Activated CD4-positive, alpha-beta T cell treated with anti-CD3 and anti-CD28 coated beads, Interleukin-2, amount 10 ng/mL, durations not matched to agents 7 days and 5 days (primary cell): ENCODE measurements around the gene CD38. TPM values are rescaled to one million over a fixed set of nuclear protein-coding genes. Genes with fewer than 3 reads are reported as not detected.
"Not testable (repeated sequence)": the region's sequence is repeated elsewhere in the genome, so short reads cannot be mapped to it uniquely, and the experiment has no call there.

Experiments used
- CTCF ChIA-PET: fragments of 350-600 bp; sonication (Branson Sonifier 250); formaldehyde crosslinking; loops from one replicate; lab custom pipeline; 2021; ENCODE audit warnings: antibody characterized with exemption; lab: Charles Lee
- POLR2A ChIA-PET: fragments of 350-600 bp; sonication (Branson Sonifier 250); formaldehyde crosslinking; loops from one replicate; lab custom pipeline; 2021; ENCODE audit warnings: antibody characterized with exemption; lab: Charles Lee
- DNase-seq: peaks from one replicate; pipeline ENCODE4 v3.0.0-alpha.2; 2020
- H3K27ac Mint-ChIP-seq: one replicate; pipeline ENCODE4 v1.8.0; 2021; ENCODE audit warnings: mild to moderate bottlenecking, moderate library complexity, mixed read lengths
- H3K27me3 Mint-ChIP-seq: one replicate; pipeline ENCODE4 v1.8.0; 2021; ENCODE audit warnings: mixed read lengths
- H3K36me3 Mint-ChIP-seq: one replicate; pipeline ENCODE4 v1.8.0; 2021; ENCODE audit warnings: low read depth, mixed read lengths
- H3K4me1 Mint-ChIP-seq: one replicate; pipeline ENCODE4 v1.8.0; 2021; ENCODE audit warnings: mixed read lengths
- H3K4me3 Mint-ChIP-seq: one replicate; pipeline ENCODE4 v1.8.0; 2021; ENCODE audit warnings: mild to moderate bottlenecking, moderate library complexity, mixed read lengths
- H3K9me3 Mint-ChIP-seq: one replicate; pipeline ENCODE4 v1.8.0; 2021; ENCODE audit warnings: mixed read lengths
- total RNA-seq, 2 experiments: library from RNA; stranded (reverse); gene quantifications; one replicate each; pipeline ENCODE4 v1.2.3, GENCODE V29; 2021

Gene CD38
- total RNA-seq, 2 experiments from 2014 or later: 87.4 to 95.3 TPM

DNA sequence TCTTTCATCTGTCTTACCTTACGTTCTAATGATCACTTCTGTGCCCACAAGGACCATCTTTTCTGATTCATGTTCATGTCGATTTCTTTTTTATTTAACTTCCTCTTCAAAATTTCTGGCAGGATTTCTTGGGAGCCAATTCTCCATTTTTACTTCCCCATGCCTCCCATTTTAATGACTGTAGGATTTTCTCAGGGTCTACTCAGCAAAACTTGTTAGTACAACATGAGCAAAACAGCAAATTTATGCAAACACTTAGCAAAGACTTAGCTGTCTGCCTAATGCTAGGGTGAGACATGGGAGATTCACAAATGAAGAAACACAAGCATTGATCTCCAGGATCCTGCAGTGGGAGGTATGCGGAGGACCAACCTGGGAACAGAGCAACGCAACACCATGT lies 5.5 kb downstream of the CD38 start:
- peaks cover 75% of the 10 kb centered on the region for H3K4me1 Mint-ChIP-seq
- no peaks in the 10 kb centered on the region for H3K27me3 Mint-ChIP-seq
- no peak for DNase-seq
- peaks cover 90% of the 10 kb centered on the region for H3K36me3 Mint-ChIP-seq
- H3K4me3 Mint-ChIP-seq: no peak overlapping the region
- peak overlapping the region; percentile 6 for H3K27ac Mint-ChIP-seq
- ChIA-PET CTCF (interaction anchor here (1.1 to 1.3 kb wide), 3 partner anchors 27 to 46 kb away, joined by 3 to 5 read pairs (median 3); no protein-coding TSS in a partner anchor), POLR2A (no interaction called here)
- peaks cover 18% of the 10 kb centered on the region for H3K9me3 Mint-ChIP-seq

- Mint-ChIP-seq H3K4me3 (no peak overlapping the region), H3K4me1 (peaks cover 71% of the 10 kb centered on the region), H3K36me3 (peaks cover 88% of the 10 kb centered on the region), H3K27ac (peak overlapping the region; percentile 74), H3K27me3 (no peaks in the 10 kb centered on the region), H3K9me3 (peaks cover 18% of the 10 kb centered on the region)
- ChIA-PET CTCF (interaction anchor here (0.6 to 1.7 kb wide), 6 partner anchors 8 to 42 kb away, joined by 3 to 4 read pairs (median 3); no protein-coding TSS in a partner anchor), POLR2A (interaction anchor here (0.6 kb wide), 1 partner anchor 27 kb away, joined by 3 read pairs; no protein-coding TSS in a partner anchor)
- no peak for DNase-seq
Measured at GRCh38 chr4:15784959-15785634, 7.0 kb downstream of the CD38 start.

- H3K9me3 Mint-ChIP-seq: peaks cover 18% of the 10 kb centered on the region
- H3K27me3 Mint-ChIP-seq: no peaks in the 10 kb centered on the region
- POLR2A ChIA-PET: no interaction called here
- no peak overlapping the region for H3K4me3 Mint-ChIP-seq
- H3K4me1 Mint-ChIP-seq: peaks cover 55% of the 10 kb centered on the region
- no peak overlapping the region for H3K27ac Mint-ChIP-seq
- H3K36me3 Mint-ChIP-seq: peaks cover 73% of the 10 kb centered on the region
- no peak for DNase-seq
- CTCF ChIA-PET: interaction anchor here (1.0 to 1.6 kb wide), 6 partner anchors 13 to 99 kb away, joined by 3 to 6 read pairs (median 3); no protein-coding TSS in a partner anchor
Measured at GRCh38 chr4:15786743-15787142, 8.6 kb downstream of the CD38 start.

- no peak overlapping the region for H3K27ac Mint-ChIP-seq
- DNase-seq: no peak
- no peak overlapping the region for H3K4me3 Mint-ChIP-seq
- ChIA-PET POLR2A (no interaction called here), CTCF (interaction anchor here (0.6 to 1.2 kb wide), 2 partner anchors 8 to 10 kb away, joined by 3 to 4 read pairs; no protein-coding TSS in a partner anchor)
- peaks cover 1% of the 10 kb centered on the region for H3K9me3 Mint-ChIP-seq
- peaks cover 51% of the 10 kb centered on the region for H3K36me3 Mint-ChIP-seq
- H3K27me3 Mint-ChIP-seq: no peaks in the 10 kb centered on the region
- peaks cover 46% of the 10 kb centered on the region for H3K4me1 Mint-ChIP-seq
Measured at GRCh38 chr4:15792974-15793373, 14.8 kb downstream of the CD38 start.

DNA sequence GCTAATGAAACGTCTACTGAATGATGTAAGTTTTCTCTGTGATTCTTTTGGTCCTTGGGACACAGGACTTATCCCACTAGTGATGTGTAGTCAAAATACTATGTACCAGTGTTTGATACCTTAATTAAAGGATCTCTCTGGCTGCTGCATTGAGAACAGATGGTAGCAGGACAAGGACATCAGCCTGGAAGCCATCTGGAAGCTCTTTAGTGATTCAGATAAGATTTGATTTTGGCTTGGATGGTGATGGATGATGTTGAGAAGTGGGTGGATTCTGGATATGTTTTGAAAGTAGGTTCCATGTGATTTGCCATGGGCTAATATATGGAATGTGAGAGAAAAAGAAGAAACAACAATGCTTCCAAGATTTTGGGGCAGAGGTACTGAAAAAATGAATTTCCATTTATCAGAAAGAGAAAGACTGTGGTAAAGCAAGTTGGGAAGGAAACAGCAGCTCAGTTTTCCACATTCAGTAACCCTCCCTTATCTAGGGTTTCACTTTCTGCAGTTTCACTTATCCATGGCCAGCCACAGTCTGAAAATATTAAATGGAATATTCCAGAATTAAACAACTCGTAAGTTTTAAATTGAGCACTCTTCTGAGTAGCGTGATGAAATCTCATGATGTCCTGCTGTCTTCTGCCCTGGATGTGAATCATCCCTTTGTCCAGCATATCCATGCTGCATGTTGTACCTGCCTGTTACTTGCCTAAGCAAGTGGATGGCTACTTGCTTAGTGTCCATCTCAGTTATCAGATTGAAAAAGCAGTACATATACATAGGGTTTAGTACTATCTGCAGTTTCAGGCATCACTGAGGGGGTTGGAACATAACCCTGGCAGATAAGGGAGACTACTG lies 15.6 kb downstream of the CD38 start:
- CTCF ChIA-PET: interaction anchor here (0.6 to 1.2 kb wide), 2 partner anchors 9 to 11 kb away, joined by 3 to 4 read pairs; no protein-coding TSS in a partner anchor
- no peak overlapping the region for H3K4me3 Mint-ChIP-seq
- H3K27ac Mint-ChIP-seq: no peak overlapping the region
- peaks cover 43% of the 10 kb centered on the region for H3K4me1 Mint-ChIP-seq
- no peak for DNase-seq
- POLR2A ChIA-PET: no interaction called here
- H3K9me3 Mint-ChIP-seq: no peaks in the 10 kb centered on the region
- no peaks in the 10 kb centered on the region for H3K27me3 Mint-ChIP-seq
- H3K36me3 Mint-ChIP-seq: peaks cover 50% of the 10 kb centered on the region

DNA sequence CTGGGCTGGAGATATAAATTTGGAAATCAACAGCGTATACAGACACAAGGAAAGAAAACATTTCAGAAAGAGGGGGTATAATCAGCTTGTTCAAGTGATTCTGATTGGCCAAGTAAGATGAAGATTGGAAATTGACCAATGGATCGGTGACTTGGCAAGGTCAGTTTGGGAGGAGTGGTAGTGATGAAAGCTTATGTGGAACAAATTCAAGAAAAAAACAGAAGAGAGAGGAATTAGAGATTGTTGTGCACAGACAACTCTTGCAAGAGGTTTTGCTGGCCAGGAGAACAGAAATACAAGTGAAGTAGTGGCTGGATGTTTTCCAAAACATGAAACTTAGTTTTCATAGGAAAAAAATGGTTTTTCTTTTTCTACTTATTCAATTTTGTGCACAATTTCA lies 16.3 kb downstream of the CD38 start:
- Mint-ChIP-seq H3K4me1 (peaks cover 45% of the 10 kb centered on the region), H3K4me3 (no peak overlapping the region), H3K27ac (peak overlapping the region; percentile 2), H3K9me3 (no peaks in the 10 kb centered on the region), H3K27me3 (no peaks in the 10 kb centered on the region), H3K36me3 (peaks cover 49% of the 10 kb centered on the region)
- DNase-seq: no peak
- ChIA-PET CTCF (no interaction called here), POLR2A (interaction anchor here (0.6 kb wide), 1 partner anchor 144 kb away, joined by 7 read pairs; no protein-coding TSS in a partner anchor)

GRCh38 chr4:15794905-15795304 lies 16.8 kb downstream of the CD38 start:
- CTCF ChIA-PET: interaction anchor here (0.6 kb wide), 1 partner anchor 34 kb away, joined by 3 read pairs; no protein-coding TSS in a partner anchor
- H3K4me3 Mint-ChIP-seq: no peak overlapping the region
- peaks cover 50% of the 10 kb centered on the region for H3K36me3 Mint-ChIP-seq
- no peaks in the 10 kb centered on the region for H3K9me3 Mint-ChIP-seq
- no peak overlapping the region for H3K27ac Mint-ChIP-seq
- peaks cover 50% of the 10 kb centered on the region for H3K4me1 Mint-ChIP-seq
- H3K27me3 Mint-ChIP-seq: no peaks in the 10 kb centered on the region
- no peak for DNase-seq
- POLR2A ChIA-PET: interaction anchor here (0.6 kb wide), 1 partner anchor 144 kb away, joined by 7 read pairs; no protein-coding TSS in a partner anchor

GRCh38 chr4:15797320-15797719 lies 19.2 kb downstream of the CD38 start:
- Mint-ChIP-seq H3K36me3 (peaks cover 57% of the 10 kb centered on the region), H3K4me1 (peaks cover 60% of the 10 kb centered on the region), H3K9me3 (no peaks in the 10 kb centered on the region), H3K27me3 (no peaks in the 10 kb centered on the region), H3K27ac (no peak overlapping the region), H3K4me3 (no peak overlapping the region)
- ChIA-PET CTCF (no interaction called here), POLR2A (no interaction called here)
- no peak for DNase-seq

DNA sequence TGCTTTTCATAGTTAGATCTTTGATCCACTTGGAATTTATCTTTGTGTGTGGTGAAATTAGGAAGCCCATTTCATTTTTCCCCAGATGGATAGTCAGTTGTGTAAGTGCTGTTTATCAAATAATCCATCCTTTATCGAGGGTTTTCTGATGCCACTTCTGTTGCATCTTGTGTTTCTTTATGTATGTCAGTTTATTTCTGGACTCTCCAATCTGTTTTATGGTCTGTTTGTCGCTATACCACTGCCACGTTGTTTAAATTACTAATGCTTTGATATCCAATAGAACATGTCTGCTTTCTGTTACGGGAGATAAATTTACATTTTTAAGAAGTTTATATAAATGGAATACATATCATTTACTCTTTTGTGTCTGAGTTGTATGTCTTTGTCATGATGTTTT lies 21.0 kb downstream of the CD38 start:
- CTCF ChIA-PET: interaction anchor here (1.0 kb wide), 2 partner anchors 13 to 20 kb away, joined by 3 read pairs; no protein-coding TSS in a partner anchor

DNA sequence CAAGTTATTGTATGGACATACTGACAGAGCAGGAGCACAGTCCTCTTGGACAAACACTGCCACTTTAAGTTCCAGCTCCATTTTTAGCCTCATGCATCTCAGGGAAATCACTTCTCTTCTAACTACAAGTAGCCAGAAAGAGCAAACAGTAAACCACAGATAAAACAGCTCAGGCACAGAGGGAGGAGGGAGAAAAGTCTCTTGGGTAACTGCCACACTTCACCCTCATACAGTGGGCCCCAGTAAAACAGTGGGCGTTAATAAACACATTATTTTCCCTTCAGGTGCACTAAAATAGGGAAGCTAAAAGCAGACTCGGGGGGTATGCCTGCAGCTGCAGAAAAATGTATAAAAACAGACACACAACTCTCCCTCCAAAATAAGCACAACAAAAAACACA lies 21.6 kb downstream of the CD38 start:
- POLR2A ChIA-PET: no interaction called here
- H3K4me1 Mint-ChIP-seq: peaks cover 50% of the 10 kb centered on the region
- H3K9me3 Mint-ChIP-seq: no peaks in the 10 kb centered on the region
- no peak for DNase-seq
- no peak overlapping the region for H3K4me3 Mint-ChIP-seq
- CTCF ChIA-PET: interaction anchor here (0.7 to 1.0 kb wide), 4 partner anchors 14 to 143 kb away, joined by 3 to 4 read pairs (median 3); no protein-coding TSS in a partner anchor
- no peaks in the 10 kb centered on the region for H3K27me3 Mint-ChIP-seq
- H3K36me3 Mint-ChIP-seq: peaks cover 40% of the 10 kb centered on the region
- no peak overlapping the region for H3K27ac Mint-ChIP-seq

More for the DNA sequence above, 21.0 kb downstream of the CD38 start:
- no peaks in the 10 kb centered on the region for H3K9me3 Mint-ChIP-seq
- H3K36me3 Mint-ChIP-seq: peaks cover 44% of the 10 kb centered on the region
- POLR2A ChIA-PET: no interaction called here
- no peaks in the 10 kb centered on the region for H3K27me3 Mint-ChIP-seq
- no peak for DNase-seq
- no peak overlapping the region for H3K27ac Mint-ChIP-seq
- no peak overlapping the region for H3K4me3 Mint-ChIP-seq
- peaks cover 54% of the 10 kb centered on the region for H3K4me1 Mint-ChIP-seq

DNA sequence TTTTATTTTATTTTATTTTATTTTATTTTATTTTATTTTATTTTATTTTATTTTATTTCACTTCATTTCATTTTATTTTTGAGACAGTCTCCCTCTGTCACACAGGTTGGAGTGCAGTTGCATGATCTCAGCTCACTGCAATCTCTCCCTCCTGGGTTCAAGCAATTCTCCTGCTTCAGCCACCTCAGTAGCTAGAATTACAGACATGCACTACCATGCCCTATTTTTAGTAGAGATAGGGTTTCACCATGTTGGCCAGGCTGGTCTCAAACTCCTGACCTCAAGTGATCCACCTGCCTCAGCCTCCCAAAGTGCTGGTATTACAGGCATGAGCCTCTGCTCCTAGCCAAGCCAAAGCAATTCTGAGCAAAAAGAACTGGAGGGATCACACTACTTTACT lies 24.4 kb downstream of the CD38 start:
- POLR2A ChIA-PET, H3K27ac Mint-ChIP-seq, H3K27me3 Mint-ChIP-seq, H3K4me3 Mint-ChIP-seq, DNase-seq, H3K9me3 Mint-ChIP-seq: not testable (repeated sequence)
- CTCF ChIA-PET: interaction anchor here (1.5 kb wide), 1 partner anchor 12 kb away, joined by 3 read pairs; no protein-coding TSS in a partner anchor
- Mint-ChIP-seq H3K36me3 (peaks cover 35% of the 10 kb centered on the region), H3K4me1 (peaks cover 53% of the 10 kb centered on the region)
